GM10266 (cell line): ENCODE measurements around the gene MARCHF6.
A peak's percentile ranks its signal among the peaks of the same experiment; 100 is the strongest.

Source experiments
- DNase-seq: peaks from one replicate; pipeline ENCODE4 v3.0.0; 2012; ENCODE audit errors: extremely low spot score
- TF ChIP-seq, protein P1 (sequence below): IDR thresholded peaks from 2 replicates; pipeline ENCODE4 v1.5.1; 2012; ENCODE audit warnings: mild to moderate bottlenecking, low read depth; ENCODE audit not compliant: control insufficient read depth, insufficient read depth; ENCODE audit errors: missing control alignments

The MARCHF6 gene

DNA sequence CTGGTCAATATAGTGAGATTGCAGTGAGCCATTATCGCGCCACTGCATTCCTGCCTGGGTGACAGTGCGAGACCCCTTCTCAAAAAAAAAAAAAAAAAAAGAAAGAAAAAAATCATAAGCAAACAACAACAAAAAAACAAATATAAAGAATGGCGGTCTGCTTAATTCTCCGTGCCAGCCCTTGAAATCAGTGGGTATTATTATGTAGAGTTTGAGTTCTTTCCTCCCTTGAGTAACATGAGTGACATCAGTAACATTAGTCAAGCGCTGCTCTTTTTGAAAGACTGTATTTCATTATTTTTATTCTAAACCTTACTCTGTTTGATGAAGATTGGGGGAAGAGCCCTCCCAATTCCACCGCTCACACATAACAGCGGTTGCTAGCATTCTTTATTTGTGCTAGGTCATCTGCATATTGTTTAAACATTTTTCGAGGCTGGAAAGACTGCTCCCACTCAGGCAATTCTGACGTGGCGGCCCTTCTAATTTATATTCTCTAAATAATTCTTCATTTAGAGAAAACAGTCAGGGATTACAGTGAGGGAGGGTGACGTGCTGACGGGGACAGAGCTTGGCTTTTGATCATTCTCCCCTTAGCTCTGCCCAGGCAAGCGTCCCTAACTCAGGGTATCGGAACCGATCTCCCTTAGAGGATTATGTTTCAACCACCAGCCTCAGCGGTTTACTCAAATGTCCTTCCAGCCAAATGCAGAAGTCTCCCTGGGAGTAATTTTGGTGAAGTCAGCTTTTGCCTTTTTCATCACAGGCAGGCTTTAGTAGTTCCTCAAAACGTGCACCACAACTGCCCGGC, 860 bp upstream of the MARCHF6 start:
- TF ChIP-seq, protein P1, sequence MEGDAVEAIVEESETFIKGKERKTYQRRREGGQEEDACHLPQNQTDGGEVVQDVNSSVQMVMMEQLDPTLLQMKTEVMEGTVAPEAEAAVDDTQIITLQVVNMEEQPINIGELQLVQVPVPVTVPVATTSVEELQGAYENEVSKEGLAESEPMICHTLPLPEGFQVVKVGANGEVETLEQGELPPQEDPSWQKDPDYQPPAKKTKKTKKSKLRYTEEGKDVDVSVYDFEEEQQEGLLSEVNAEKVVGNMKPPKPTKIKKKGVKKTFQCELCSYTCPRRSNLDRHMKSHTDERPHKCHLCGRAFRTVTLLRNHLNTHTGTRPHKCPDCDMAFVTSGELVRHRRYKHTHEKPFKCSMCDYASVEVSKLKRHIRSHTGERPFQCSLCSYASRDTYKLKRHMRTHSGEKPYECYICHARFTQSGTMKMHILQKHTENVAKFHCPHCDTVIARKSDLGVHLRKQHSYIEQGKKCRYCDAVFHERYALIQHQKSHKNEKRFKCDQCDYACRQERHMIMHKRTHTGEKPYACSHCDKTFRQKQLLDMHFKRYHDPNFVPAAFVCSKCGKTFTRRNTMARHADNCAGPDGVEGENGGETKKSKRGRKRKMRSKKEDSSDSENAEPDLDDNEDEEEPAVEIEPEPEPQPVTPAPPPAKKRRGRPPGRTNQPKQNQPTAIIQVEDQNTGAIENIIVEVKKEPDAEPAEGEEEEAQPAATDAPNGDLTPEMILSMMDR = no peak
- DNase-seq = no peak

DNA sequence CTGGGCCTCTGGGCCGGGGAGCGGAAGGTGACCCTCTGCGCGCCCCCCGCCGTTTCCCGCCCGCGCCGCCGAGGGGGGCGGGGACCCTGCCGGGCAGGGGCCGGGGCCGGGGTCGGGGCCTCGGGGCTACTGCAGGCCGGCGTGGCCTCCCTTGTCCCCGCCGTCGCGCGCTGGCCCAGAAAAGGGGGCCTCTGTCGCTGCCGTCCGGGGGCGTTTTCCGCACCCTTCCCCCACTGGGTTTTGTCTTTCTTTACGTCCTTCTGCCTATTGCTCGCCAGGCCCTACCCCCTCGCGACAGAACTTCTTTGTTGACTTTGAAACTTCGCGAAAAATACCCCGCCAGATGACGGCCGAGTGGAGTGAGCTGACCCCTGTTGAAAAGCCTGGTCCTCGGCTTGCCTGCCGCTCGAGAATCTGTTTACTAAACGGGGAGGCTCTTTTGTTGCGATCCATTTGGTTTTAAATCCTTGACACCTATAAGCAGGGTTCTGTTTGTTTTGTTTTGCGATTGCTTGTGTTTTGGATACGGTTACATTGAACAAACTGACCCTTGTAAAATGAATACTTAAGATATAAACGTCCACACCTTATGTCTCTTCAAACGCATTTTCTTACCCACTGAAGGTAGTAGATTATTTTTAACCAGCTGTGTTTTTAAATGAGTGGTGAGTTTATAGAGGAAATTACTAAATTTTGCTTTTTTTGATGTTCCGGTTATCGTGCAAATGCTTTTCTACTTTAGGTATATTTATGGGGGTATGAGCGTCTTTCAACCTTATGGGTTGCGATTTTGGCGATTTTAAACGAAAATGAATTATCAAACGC, 765 bp downstream of the MARCHF6 start:
- TF ChIP-seq, protein P1 = no peak
- DNase-seq = peak; percentile 45

DNA sequence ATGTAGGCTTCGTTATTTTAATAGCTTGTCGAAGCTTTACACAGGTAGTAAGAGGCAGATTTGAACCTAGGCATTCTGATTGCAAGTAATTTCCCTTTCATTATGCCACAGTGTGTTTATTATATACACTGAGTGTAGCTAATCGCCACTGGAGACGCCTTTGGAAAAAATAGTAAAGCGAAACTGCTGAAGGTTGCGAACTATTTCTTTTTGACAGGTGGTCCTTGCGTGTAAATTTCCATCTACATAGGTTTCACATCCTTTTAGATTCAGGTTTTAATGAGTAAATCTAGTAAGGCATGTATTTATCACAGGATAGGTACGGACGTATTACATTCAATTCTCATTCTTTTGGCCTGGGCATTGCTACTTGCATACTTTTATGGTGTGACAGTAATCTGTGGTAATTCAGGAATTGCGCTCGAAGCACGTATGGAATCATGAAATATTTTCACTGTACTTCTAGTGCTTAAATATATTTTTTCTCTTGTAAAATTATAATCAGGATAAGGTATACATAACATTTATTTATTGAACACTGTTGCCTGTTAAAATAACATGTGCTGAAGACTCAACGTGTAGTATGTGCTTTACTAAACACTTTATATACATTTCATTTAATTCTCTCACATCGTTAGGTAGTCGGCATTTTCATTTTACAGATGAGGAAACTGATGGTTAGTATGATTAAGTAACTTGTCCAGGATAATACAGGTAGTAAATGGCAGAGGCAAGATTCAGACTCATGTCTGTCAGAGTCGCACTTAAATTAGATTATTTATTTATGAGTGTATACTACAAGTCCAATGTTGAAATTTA, 1.8 kb downstream of the MARCHF6 start:
- DNase-seq = no peak
- TF ChIP-seq, protein P1 = no peak

DNA sequence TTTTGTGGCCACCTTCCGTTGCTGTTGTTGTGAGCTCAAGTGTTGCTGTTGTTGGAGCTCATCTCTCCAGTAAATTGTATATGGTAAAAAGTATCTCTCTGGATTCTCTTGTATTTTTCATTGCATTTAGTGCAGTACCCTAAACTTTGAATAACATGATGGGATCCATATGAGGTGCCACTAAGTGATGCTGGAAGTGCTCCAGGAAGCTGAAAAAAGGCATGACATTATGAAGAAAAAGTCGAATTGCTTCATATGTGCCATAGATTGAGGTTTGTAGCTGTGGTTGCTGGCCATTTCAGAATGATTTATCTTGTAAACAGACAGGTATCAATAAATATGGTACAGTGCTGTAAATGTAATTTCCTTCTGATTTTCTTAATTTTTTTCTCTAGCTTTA, 5.5 kb downstream of the MARCHF6 start:
- TF ChIP-seq, protein P1 = no peak

DNA sequence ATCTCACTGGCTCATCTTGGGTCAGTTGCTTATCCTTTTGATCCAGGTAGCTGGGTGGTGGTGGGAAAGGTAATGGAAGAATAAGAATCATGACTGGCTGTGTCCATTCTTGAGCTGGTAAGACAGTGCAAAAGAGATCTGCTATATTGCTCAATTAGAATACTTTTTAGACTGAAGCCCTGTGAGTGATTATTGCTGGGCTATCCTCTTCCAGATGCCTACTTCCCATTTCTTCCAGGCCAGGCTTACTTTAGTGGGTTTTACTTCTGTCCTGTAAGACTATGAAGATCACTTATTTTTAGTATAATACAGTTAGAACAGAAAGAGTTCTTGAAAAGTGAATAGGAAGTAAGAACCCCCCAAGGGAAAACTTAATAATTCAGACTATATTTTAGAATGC, 7.2 kb downstream of the MARCHF6 start:
- TF ChIP-seq, protein P1 = no peak
- no peak for DNase-seq

More for the DNA sequence above, 5.5 kb downstream of the MARCHF6 start:
- DNase-seq = no peak

DNA sequence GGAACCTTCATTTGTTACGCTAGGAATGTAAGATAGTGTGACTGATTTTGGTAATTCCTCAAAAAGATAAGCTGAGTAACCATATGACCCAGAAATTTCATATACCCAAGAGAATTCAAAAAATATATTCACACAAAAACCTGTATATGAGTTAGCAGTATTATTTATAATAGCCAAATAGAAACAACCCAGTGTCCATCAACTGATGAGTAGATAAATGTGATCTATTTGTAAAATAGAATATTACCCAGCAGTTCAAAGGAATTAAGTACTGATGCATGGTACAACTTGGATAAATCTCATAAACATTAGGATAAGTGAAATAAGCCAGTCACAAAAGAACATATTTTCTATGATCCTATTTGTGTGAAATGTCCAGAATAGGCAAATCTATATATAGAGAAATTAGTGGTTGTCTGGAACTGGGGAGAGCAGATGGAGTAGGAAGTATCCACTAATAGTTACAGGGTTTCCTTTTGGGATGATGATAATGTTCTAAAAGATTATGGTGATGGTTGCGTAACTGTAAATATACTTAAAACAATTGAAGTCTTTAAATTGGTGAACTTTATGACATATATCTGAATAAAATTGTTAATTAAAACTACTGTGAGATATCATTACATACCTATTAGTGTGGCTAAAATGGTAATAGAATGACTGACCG, 10.2 kb downstream of the MARCHF6 start:
- TF ChIP-seq, protein P1 = no peak

More for the DNA sequence above, 10.2 kb downstream of the MARCHF6 start:
- DNase-seq = no peak
